ENCODE results near the gene PHETA1. TPM values are rescaled to one million over a fixed set of nuclear protein-coding genes. Genes with fewer than 3 reads are reported as not detected.

The PHETA1 gene
- total and polyA plus RNA-seq, 2 donors (not counting 1 experiment from before 2014, with no cell fraction given) = 7.4 to 9.4 TPM

DNA sequence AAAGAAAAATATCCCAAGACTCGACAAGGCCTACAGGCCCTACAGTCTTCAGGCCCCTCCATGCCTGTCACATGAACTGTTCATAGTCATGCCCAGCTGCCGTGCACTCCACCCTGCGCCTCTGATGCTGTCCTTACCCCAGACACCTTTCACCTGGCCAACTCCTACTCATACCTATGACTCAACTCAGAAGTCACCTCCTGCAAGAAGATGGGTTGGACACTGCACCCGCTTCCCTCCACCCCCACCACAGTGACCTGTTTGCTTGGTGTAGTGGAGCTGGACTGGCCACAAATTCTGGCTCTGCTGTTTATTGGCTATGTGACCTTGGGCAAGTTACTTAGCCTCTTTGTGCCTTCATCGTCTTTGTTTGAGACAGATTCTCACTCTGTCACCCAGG lies 56.2 kb downstream of the PHETA1 start:
- peaks cover 0 to 10% (median 1%) of the 10 kb centered on the region in 4 experiments for H3K27me3 ChIP-seq (replicated peaks in 1 of 4; ENCODE audit: control extremely low read depth in 1 of 4, control insufficient read depth in 3 of 4, insufficient read depth in 4 of 4, low read length in 3 of 4)
- H3K27ac ChIP-seq (ENCODE audit: low read length in 2 of 2) = no peak overlapping the region
- Mint-ChIP-seq H3K27ac (no peak overlapping the region), H3K4me1 (peaks cover 8% of the 10 kb centered on the region), H3K9me3 (ENCODE audit: insufficient read depth) (no peaks in the 10 kb centered on the region), H3K27me3 (peaks cover 16% of the 10 kb centered on the region), H3K4me3 (no peak overlapping the region)
- no peaks in the 10 kb centered on the region for H4K20me1 ChIP-seq (ENCODE audit: control insufficient read depth, insufficient read depth, low read length, poor library complexity, severe bottlenecking)
- intact Hi-C loops (cut with micrococcal nuclease) = loop anchor here (1.0 to 5.0 kb wide), 3 partner anchors 290 to 418 kb away; no protein-coding TSS in a partner anchor
- H3K4me2 ChIP-seq (replicated peaks; ENCODE audit: low read depth, low read length, poor library complexity, severe bottlenecking) = no peak overlapping the region
- H3K4me1 ChIP-seq (ENCODE audit: control insufficient read depth in 2 of 2, insufficient read depth in 2 of 2, low read length in 2 of 2) = peaks cover 5% of the 10 kb centered on the region in 2 donors
- peaks cover 0 to 12% (median 0%) of the 10 kb centered on the region in 3 donors for H3K9me3 ChIP-seq (ENCODE audit: control extremely low read depth in 1 of 3, control insufficient read depth in 2 of 3, insufficient read depth in 1 of 3, low read length in 2 of 3)
- H2AFZ ChIP-seq (ENCODE audit: insufficient read depth, low read depth, low read length, poor library complexity, severe bottlenecking) = no peak overlapping the region
- no peak overlapping the region for H3K4me3 ChIP-seq (ENCODE audit: control extremely low read depth in 1 of 5, extremely low read depth in 1 of 5, insufficient read depth in 1 of 5, low read depth in 2 of 5, low read length in 4 of 5)
- ATAC-seq (ENCODE audit: low read depth) = no peak
- H3K36me3 ChIP-seq (replicated peaks in 1 of 2; ENCODE audit: control extremely low read depth in 1 of 2, control insufficient read depth in 1 of 2, extremely low read depth in 1 of 2, insufficient read depth in 2 of 2, low read length in 1 of 2) = no peaks in the 10 kb centered on the region
- ChIA-PET POLR2A (no interaction called here), CTCF (interaction anchor here (0.7 to 7.1 kb wide), 9 partner anchors 9 to 959 kb away, joined by 3 to 54 read pairs (median 3); no protein-coding TSS in a partner anchor)
- H3K9ac ChIP-seq (ENCODE audit: low read length) = no peak overlapping the region
- WGBS (ENCODE audit: insufficient coverage) = 94% methylated on average over 3 of the region's 5 CpGs
- TF ChIP-seq EZH2 (IDR thresholded peaks at IDR 0.05; ENCODE audit: borderline replicate concordance, insufficient read depth, low read depth, low read length, poor library complexity, severe bottlenecking) = no peak
- TF ChIP-seq, protein P1, sequence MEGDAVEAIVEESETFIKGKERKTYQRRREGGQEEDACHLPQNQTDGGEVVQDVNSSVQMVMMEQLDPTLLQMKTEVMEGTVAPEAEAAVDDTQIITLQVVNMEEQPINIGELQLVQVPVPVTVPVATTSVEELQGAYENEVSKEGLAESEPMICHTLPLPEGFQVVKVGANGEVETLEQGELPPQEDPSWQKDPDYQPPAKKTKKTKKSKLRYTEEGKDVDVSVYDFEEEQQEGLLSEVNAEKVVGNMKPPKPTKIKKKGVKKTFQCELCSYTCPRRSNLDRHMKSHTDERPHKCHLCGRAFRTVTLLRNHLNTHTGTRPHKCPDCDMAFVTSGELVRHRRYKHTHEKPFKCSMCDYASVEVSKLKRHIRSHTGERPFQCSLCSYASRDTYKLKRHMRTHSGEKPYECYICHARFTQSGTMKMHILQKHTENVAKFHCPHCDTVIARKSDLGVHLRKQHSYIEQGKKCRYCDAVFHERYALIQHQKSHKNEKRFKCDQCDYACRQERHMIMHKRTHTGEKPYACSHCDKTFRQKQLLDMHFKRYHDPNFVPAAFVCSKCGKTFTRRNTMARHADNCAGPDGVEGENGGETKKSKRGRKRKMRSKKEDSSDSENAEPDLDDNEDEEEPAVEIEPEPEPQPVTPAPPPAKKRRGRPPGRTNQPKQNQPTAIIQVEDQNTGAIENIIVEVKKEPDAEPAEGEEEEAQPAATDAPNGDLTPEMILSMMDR (IDR thresholded peaks at IDR 0.05) = no peak
- DNase-seq = no peak
- H3K79me2 ChIP-seq (ENCODE audit: control insufficient read depth, insufficient read depth, low read length) = no peaks in the 10 kb centered on the region

DNA sequence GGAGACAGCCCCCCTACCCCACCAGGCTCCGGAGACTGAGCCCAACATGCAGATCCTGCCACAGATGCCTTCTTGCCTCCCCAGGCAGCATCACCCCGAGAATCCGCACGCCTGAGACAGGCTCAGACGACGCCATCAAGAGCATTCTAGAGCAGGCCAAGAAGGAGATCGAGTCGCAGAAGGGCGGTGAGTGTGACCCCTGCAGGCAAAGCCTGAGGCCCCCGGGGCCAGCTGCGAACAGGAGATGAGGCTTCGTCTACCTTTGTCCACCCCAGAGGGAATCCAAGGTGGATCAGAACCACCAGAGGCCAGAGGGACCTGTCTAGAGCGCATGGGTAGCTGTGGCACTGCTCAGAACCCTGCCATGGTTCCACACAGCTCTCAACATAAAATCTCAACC lies 56.9 kb downstream of the PHETA1 start:
- POLR2A ChIA-PET = no interaction called here
- H3K36me3 ChIP-seq (replicated peaks in 1 of 2; ENCODE audit: control extremely low read depth in 1 of 2, control insufficient read depth in 1 of 2, extremely low read depth in 1 of 2, insufficient read depth in 2 of 2, low read length in 1 of 2) = no peaks in the 10 kb centered on the region
- Mint-ChIP-seq H3K27me3 (peaks cover 11% of the 10 kb centered on the region), H3K4me1 (peaks cover 8% of the 10 kb centered on the region), H3K9me3 (ENCODE audit: insufficient read depth) (no peaks in the 10 kb centered on the region), H3K27ac (no peak overlapping the region), H3K4me3 (no peak overlapping the region)
- no peak overlapping the region for H2AFZ ChIP-seq (ENCODE audit: insufficient read depth, low read depth, low read length, poor library complexity, severe bottlenecking)
- H3K4me3 ChIP-seq (ENCODE audit: control extremely low read depth in 1 of 5, extremely low read depth in 1 of 5, insufficient read depth in 1 of 5, low read depth in 2 of 5, low read length in 4 of 5) = no peak overlapping the region
- no peaks in the 10 kb centered on the region for H3K79me2 ChIP-seq (ENCODE audit: control insufficient read depth, insufficient read depth, low read length)
- CTCF ChIA-PET = interaction anchor here (0.7 to 7.1 kb wide), 3 partner anchors 11 to 1228 kb away, joined by 3 to 54 read pairs (median 6); no protein-coding TSS in a partner anchor
- intact Hi-C loops (cut with micrococcal nuclease) = loop anchor here (5.0 kb wide), 1 partner anchor 290 kb away; no protein-coding TSS in a partner anchor
- WGBS (ENCODE audit: insufficient coverage) = 92% methylated on average over 12 of the region's 13 CpGs
- H3K4me1 ChIP-seq (ENCODE audit: control insufficient read depth in 2 of 2, insufficient read depth in 2 of 2, low read length in 2 of 2) = peaks cover 5% of the 10 kb centered on the region in 2 donors
- no peak overlapping the region for H3K4me2 ChIP-seq (replicated peaks; ENCODE audit: low read depth, low read length, poor library complexity, severe bottlenecking)
- H4K20me1 ChIP-seq (ENCODE audit: control insufficient read depth, insufficient read depth, low read length, poor library complexity, severe bottlenecking) = no peaks in the 10 kb centered on the region
- H3K27ac ChIP-seq (ENCODE audit: low read length in 2 of 2) = no peak overlapping the region
- no peak overlapping the region for H3K9ac ChIP-seq (ENCODE audit: low read length)
- DNase-seq (no peak), ATAC-seq (ENCODE audit: low read depth) (no peak)
- peaks cover 0 to 19% (median 3%) of the 10 kb centered on the region in 3 donors for H3K9me3 ChIP-seq (ENCODE audit: control extremely low read depth in 1 of 3, control insufficient read depth in 2 of 3, insufficient read depth in 1 of 3, low read length in 2 of 3)
- H3K27me3 ChIP-seq (replicated peaks in 1 of 4; ENCODE audit: control extremely low read depth in 1 of 4, control insufficient read depth in 3 of 4, insufficient read depth in 4 of 4, low read length in 3 of 4) = peaks cover 0 to 10% (median 1%) of the 10 kb centered on the region in 4 experiments
- TF ChIP-seq, protein P1 (IDR thresholded peaks at IDR 0.05) = no peak
- no peak for TF ChIP-seq EZH2 (IDR thresholded peaks at IDR 0.05; ENCODE audit: borderline replicate concordance, insufficient read depth, low read depth, low read length, poor library complexity, severe bottlenecking)
